Heart right ventricle (tissue), 16 donors: ENCODE data around the gene BEND7. TPM values are rescaled to one million over a fixed set of nuclear protein-coding genes. Genes with fewer than 3 reads are reported as not detected.
A peak's percentile ranks its signal among the peaks of the same experiment; 100 is the strongest.
"Not testable (repeated sequence)": the region's sequence is repeated elsewhere in the genome, so short reads cannot be mapped to it uniquely, and the experiment has no call there.

Experiments
- ATAC-seq, 8 donors: fragments of 200-7000 bp; cut with Tn5 transposase; one replicate each; pipeline ENCODE4 v1.9.1; 2020; ENCODE audit warnings: mild to moderate bottlenecking in 8 of 8, moderate library complexity in 8 of 8, moderate number of reproducible peaks in 1 of 8
- DNase-seq, 2 donors: peaks; one replicate each; pipeline ENCODE4 v3.0.0-alpha.2; 2020
- H3K27ac ChIP-seq, 10 donors: fragments of 200-600 bp; sonication (generic) in 2 of 10; one replicate each; pipeline versions ENCODE4 v1.5.0 to v1.8.0; 2020 to 2022; ENCODE audit warnings: mild to moderate bottlenecking in 3 of 10
- H3K27me3 ChIP-seq, 7 donors: fragments of 200-600 bp; one replicate each; pipeline ENCODE4 v1.8.0; 2021 to 2022; ENCODE audit warnings: mild to moderate bottlenecking in 2 of 7
- H3K36me3 ChIP-seq, 9 donors: fragments of 200-600 bp; sonication (generic) in 1 of 9; one replicate each; pipeline versions ENCODE4 v1.5.0 to v1.8.0; 2020 to 2022; ENCODE audit warnings: mild to moderate bottlenecking in 2 of 9
- H3K4me1 ChIP-seq, 9 donors: fragments of 200-600 bp; sonication (generic) in 1 of 9; one replicate each; pipeline versions ENCODE4 v1.5.0 to v1.8.0; 2020 to 2022; ENCODE audit warnings: mild to moderate bottlenecking in 4 of 9
- H3K4me3 ChIP-seq, 10 donors: fragments of 200-600 bp; sonication (generic) in 2 of 10; one replicate each; pipeline versions ENCODE4 v1.5.0 to v1.8.0; 2020 to 2022; ENCODE audit warnings: mild to moderate bottlenecking in 7 of 10, moderate library complexity in 2 of 10
- H3K9me3 ChIP-seq, 11 donors: fragments of 200-600 bp in 10 of 11; sonication (generic) in 2 of 11; one replicate each; pipeline versions ENCODE4 v1.5.0 to v1.8.0; 2013 to 2022; ENCODE audit warnings: mild to moderate bottlenecking in 2 of 11, control low read depth in 1 of 11, moderate library complexity in 1 of 11
- CTCF ChIP-seq, 9 donors: fragments of 200-600 bp; sonication (generic) in 2 of 9; IDR thresholded peaks; one replicate each; pipeline versions ENCODE4 v1.5.0 to v1.8.0; 2021 to 2022; ENCODE audit warnings: antibody characterized with exemption in 9 of 9, mild to moderate bottlenecking in 5 of 9, moderate library complexity in 1 of 9
- WGBS, 2 donors: extraction: QIAGEN DNeasy Blood & Tissue Kit; methylation state at CpG; one replicate each; pipeline ENCODE4 v1.1.7; 2013; ENCODE audit warnings: inconsistent platforms in 1 of 2; 5-methylcytosine and 5-hydroxymethylcytosine counted together
- intact Hi-C, 10 donors: fragments of 100-400 bp; cut with DNase I; formaldehyde crosslinking; loops; one replicate each; pipeline versions ENCODE4 v1.11.1 to v1.14.2; 2022
- polyA plus RNA-seq, 2 donors: library from polyadenylated mRNA; stranded (reverse); fragments of 200-250 nt; gene quantifications; one replicate each; pipeline ENCODE4 v1.2.3, GENCODE V29; 2013
- total RNA-seq, 10 donors: library from RNA; stranded (reverse); fragmentation: NEBNext Ultra II Directional in 3 of 10; extraction: Animal tissue kit (Norgen Biotek cat#: 25700) in 3 of 10; gene quantifications; one replicate each; pipeline versions ENCODE4 v1.2.1 to v1.2.4, GENCODE V29; 2021 to 2023
- donor health status: Arrhythmogenic right ventricular cardiomyopathy.
- donor health status: ischemic (EF 13 %, LVEDD 7.1; RV severe dilation, severe dysfunction).
- donor health status: healthy with polysubstance abuse.
- donor health status: DM: no; HTN: yes; CAD: no.
- donor health status: DM: no; HTN: no; CAD: no.
- donor health status: ischemic (EF 25% LVEDD 6.9; RV normal size, moderate dysfunction).
- donor health status: ischemic (EF 25% LVEDD 5.7; RV mildly dilated, moderate dysfunction).
- donor health status: healthy.
- donor health status: DM: yes; HTN: yes; CAD: no.
- donor health status: Ischemic cardiomyopathy.
- donor health status: ischemic (EF 35%, LVEDD 5.7; RV mildly dilated, moderate dysfunction).
- donor health status: nonischemic (EF 11% LVEDD 7.7; RV severe dilation, severe dysfunction).
- donor health status: DM: yes; HTN: yes; CAD: no.
- donor health status: PGD.
- donor health status: ischemic (EF 29% LVEDD 5.4; RV normal size, mild dysfunction).
- donor health status: nonischemic (EF 23%, LVEDD 6.1; RV moderate dilation, normal function).

BEND7 gene
- total and polyA plus RNA-seq, 12 donors = 6.4 to 21.0 (median 12.5) TPM

- intact Hi-C loops = loop anchor here in 9 of 10 donors (1.0 to 10.0 kb wide), 6 partner anchors 67 to 279 kb away; partner anchors contain the start of gene MCM10 (in 3 of the 9)
- DNase-seq (peak in 1 of 2 donors; percentile 18), ATAC-seq (peak in 5 of 8 donors; percentile 16 to 57 (median 34))
- Histone ChIP-seq H3K4me3 (peak overlapping the region in 9 of 10 donors; percentile 21 to 48 (median 40)), H3K27me3 (peaks cover 0 to 53% (median 26%) of the 10 kb centered on the region in 7 donors), H3K9me3 (no peaks in the 10 kb centered on the region), H3K27ac (no peak overlapping the region), H3K4me1 (peaks cover 8 to 16% (median 14%) of the 10 kb centered on the region in 9 donors), H3K36me3 (peaks cover 0 to 13% (median 0%) of the 10 kb centered on the region in 9 donors)
- WGBS, 2 donors = 17 to 25% methylated on average over 29 of the region's 29 CpGs
- no peak for TF ChIP-seq CTCF (IDR thresholded peaks at IDR 0.05)
Measured at GRCh38 chr10:13439313-13440184, 89.3 kb downstream of the BEND7 start.

GRCh38 chr10:13437026-13437555, 91.7 kb downstream of the BEND7 start:
- intact Hi-C loops = no loop called here

GRCh38 chr10:13427943-13428342, 100.9 kb downstream of the BEND7 start:
- H3K27ac ChIP-seq, H3K4me3 ChIP-seq, H3K36me3 ChIP-seq, DNase-seq, H3K9me3 ChIP-seq, intact Hi-C loops, H3K4me1 ChIP-seq, ATAC-seq: not testable (repeated sequence)
- WGBS, 2 donors = 90% methylated on average over 8 of the region's 8 CpGs
- peaks cover 0 to 10% (median 0%) of the 10 kb centered on the region in 7 donors for H3K27me3 ChIP-seq

More at GRCh38 chr10:13437026-13437555, 91.7 kb downstream of the BEND7 start:
- H3K27me3 ChIP-seq = peaks cover 0 to 52% (median 26%) of the 10 kb centered on the region in 7 donors
- no peaks in the 10 kb centered on the region for H3K9me3 ChIP-seq
- H3K4me1 ChIP-seq = peaks cover 8 to 16% (median 14%) of the 10 kb centered on the region in 9 donors
- ATAC-seq (no peak), DNase-seq (no peak)
- no peak overlapping the region for H3K27ac ChIP-seq
- WGBS, 2 donors = 76 to 77% methylated on average over 16 of the region's 16 CpGs
- H3K36me3 ChIP-seq = peaks cover 0 to 2% (median 0%) of the 10 kb centered on the region in 9 donors
- H3K4me3 ChIP-seq = no peak overlapping the region
- no peak for TF ChIP-seq CTCF (IDR thresholded peaks at IDR 0.05)

- H3K4me3 ChIP-seq = no peak overlapping the region
- H3K36me3 ChIP-seq = no peaks in the 10 kb centered on the region
- TF ChIP-seq CTCF (IDR thresholded peaks at IDR 0.05) = no peak
- ATAC-seq = no peak
- intact Hi-C loops = no loop called here
- WGBS, 2 donors = 59 to 71% methylated on average over 4 of the region's 4 CpGs
- no peaks in the 10 kb centered on the region for H3K4me1 ChIP-seq
- H3K9me3 ChIP-seq = peaks cover 0 to 9% (median 0%) of the 10 kb centered on the region in 11 donors
- peaks cover 0 to 10% (median 0%) of the 10 kb centered on the region in 7 donors for H3K27me3 ChIP-seq
- DNase-seq = no peak
- no peak overlapping the region for H3K27ac ChIP-seq
Measured at GRCh38 chr10:13425397-13425796, 103.4 kb downstream of the BEND7 start.
